Right atrium auricular region (tissue), 2 donors: ENCODE measurements around the gene NMS. TPM values are rescaled to one million over a fixed set of nuclear protein-coding genes. Genes with fewer than 3 reads are reported as not detected.
A peak's percentile ranks its signal among the peaks of the same experiment; 100 is the strongest.

Experiments used
- DNase-seq: peaks from one replicate; pipeline ENCODE4 v3.0.0-alpha.2; 2019; ENCODE audit warnings: low spot score
- H3K27ac ChIP-seq, 2 donors: fragments of 200-600 bp; sonication (generic); 1 replicate in 1 of 2; 2 replicates in 1 of 2; pipeline ENCODE4 v1.5.1; 2016 to 2019
- H3K27me3 ChIP-seq, 2 donors: fragments of 200-600 bp; sonication (generic); one replicate each; pipeline versions ENCODE4 v1.5.1 to v1.6.0; 2017 to 2019
- H3K36me3 ChIP-seq: fragments of 200-600 bp; sonication (generic); one replicate; pipeline ENCODE4 v1.5.1; 2016
- H3K4me1 ChIP-seq, 2 donors: fragments of 200-600 bp; sonication (generic); one replicate each; pipeline versions ENCODE4 v1.5.1 to v1.6.0; 2017 to 2019
- H3K4me3 ChIP-seq, 2 donors: fragments of 200-600 bp; sonication (generic); 1 replicate in 1 of 2; 2 replicates in 1 of 2; pipeline ENCODE4 v1.5.1; 2017 to 2019; ENCODE audit warnings: mild to moderate bottlenecking in 1 of 2, moderate library complexity in 1 of 2
- H3K9me3 ChIP-seq, 2 donors: fragments of 200-600 bp; sonication (generic); one replicate each; pipeline ENCODE4 v1.5.1; 2019
- total RNA-seq, 2 donors: library from RNA; depleted of rRNA; stranded (reverse); fragments of >200 nt; gene quantifications; one replicate each; pipeline ENCODE4 v1.1.0, GENCODE V29; 2016
- TF ChIP-seq, protein P1 (sequence below), 2 donors: fragments of 200-600 bp; sonication (generic); IDR thresholded peaks; one replicate each; pipeline ENCODE4 v1.5.1; 2019; ENCODE audit warnings: antibody characterized with exemption in 2 of 2

NMS gene
- total RNA-seq, 2 donors from 2014 or later, result not detected

DNA sequence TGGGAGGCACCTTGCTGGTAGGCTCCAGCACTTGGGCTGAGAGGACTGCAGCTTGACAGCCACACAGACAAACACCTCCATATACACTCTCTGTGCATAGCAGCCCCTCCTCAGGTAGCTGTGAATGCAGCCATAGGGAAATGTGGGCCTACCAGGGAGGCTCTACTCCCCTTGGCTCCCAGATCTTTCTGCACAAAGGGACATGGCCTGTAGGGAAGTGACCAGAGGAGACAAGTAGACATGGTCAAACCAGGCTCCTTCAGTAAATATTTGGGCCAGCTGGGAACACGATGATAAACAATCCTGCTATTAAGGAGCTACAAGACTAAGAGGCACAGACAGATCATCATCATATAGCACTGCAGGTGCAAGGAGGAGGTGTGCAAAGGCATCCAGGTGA, 56.6 kb downstream of the NMS start:
- TF ChIP-seq, protein P1, sequence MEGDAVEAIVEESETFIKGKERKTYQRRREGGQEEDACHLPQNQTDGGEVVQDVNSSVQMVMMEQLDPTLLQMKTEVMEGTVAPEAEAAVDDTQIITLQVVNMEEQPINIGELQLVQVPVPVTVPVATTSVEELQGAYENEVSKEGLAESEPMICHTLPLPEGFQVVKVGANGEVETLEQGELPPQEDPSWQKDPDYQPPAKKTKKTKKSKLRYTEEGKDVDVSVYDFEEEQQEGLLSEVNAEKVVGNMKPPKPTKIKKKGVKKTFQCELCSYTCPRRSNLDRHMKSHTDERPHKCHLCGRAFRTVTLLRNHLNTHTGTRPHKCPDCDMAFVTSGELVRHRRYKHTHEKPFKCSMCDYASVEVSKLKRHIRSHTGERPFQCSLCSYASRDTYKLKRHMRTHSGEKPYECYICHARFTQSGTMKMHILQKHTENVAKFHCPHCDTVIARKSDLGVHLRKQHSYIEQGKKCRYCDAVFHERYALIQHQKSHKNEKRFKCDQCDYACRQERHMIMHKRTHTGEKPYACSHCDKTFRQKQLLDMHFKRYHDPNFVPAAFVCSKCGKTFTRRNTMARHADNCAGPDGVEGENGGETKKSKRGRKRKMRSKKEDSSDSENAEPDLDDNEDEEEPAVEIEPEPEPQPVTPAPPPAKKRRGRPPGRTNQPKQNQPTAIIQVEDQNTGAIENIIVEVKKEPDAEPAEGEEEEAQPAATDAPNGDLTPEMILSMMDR (IDR thresholded peaks at IDR 0.05), result no peak

DNA sequence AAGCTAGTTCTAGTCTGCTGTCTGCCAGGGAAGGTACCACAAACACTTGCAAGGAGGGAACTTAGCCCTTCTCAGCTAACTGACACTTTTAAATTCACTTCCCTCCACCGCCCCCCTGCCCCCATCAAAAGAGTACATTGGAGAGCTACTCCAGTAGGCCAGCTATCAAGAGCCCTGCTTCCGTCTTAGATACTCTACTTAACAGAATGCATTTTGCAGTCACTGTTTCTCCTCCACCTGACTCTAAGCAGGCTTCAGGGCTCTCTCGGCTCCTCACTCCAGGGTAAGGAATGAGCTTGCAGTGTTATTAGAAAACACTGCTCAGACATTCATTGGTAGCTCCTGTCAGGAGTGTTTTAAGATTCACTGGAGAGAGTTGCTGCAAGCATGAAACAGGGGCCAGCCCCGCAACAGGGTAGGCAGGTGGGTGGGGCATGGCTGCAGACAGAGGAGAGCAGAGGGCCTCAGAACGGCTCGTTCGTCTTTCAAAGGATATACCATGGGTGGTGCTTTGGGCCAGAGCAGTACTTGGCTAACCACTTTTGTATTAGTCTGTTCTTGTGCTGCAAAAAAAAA, 57.2 kb downstream of the NMS start:
- Histone ChIP-seq H3K4me1 (no peaks in the 10 kb centered on the region), H3K4me3 (no peak overlapping the region), H3K36me3 (no peaks in the 10 kb centered on the region), H3K9me3 (no peaks in the 10 kb centered on the region), H3K27me3 (no peaks in the 10 kb centered on the region), H3K27ac (no peak overlapping the region)
- DNase-seq, result peak; percentile 52
- TF ChIP-seq, protein P1 (IDR thresholded peaks at IDR 0.05), result no peak

More for the DNA sequence above, 56.6 kb downstream of the NMS start:
- H3K27me3 ChIP-seq, result no peaks in the 10 kb centered on the region
- DNase-seq, result no peak
- no peaks in the 10 kb centered on the region for H3K36me3 ChIP-seq
- no peaks in the 10 kb centered on the region for H3K4me1 ChIP-seq
- H3K27ac ChIP-seq, result no peak overlapping the region
- no peaks in the 10 kb centered on the region for H3K9me3 ChIP-seq
- H3K4me3 ChIP-seq, result no peak overlapping the region

GRCh38 chr2:100529176-100529575, 58.9 kb downstream of the NMS start:
- Histone ChIP-seq H3K36me3 (no peaks in the 10 kb centered on the region), H3K4me1 (no peaks in the 10 kb centered on the region), H3K9me3 (no peaks in the 10 kb centered on the region), H3K4me3 (no peak overlapping the region), H3K27me3 (no peaks in the 10 kb centered on the region), H3K27ac (no peak overlapping the region)
- TF ChIP-seq, protein P1 (IDR thresholded peaks at IDR 0.05), result no peak
- no peak for DNase-seq

GRCh38 chr2:100529900-100530299, 59.6 kb downstream of the NMS start:
- Histone ChIP-seq H3K9me3 (no peaks in the 10 kb centered on the region), H3K4me1 (no peaks in the 10 kb centered on the region), H3K4me3 (no peak overlapping the region), H3K27ac (no peak overlapping the region), H3K27me3 (no peaks in the 10 kb centered on the region), H3K36me3 (no peaks in the 10 kb centered on the region)
- TF ChIP-seq, protein P1 (IDR thresholded peaks at IDR 0.05), result no peak
- DNase-seq, result no peak

Other genes with a start within 250 kb of the NMS start
- gene LONRF2, start 148.0 kb upstream of the NMS start, total RNA-seq, result 10 to 100 TPM; 11.3 to 18.9 TPM
- 10 to 100 TPM; 12.5 to 16.4 TPM for gene CHST10, start 52.8 kb upstream of the NMS start, total RNA-seq
- gene PDCL3, start 92.5 kb downstream of the NMS start, total RNA-seq, result 10 to 100 TPM; 13.6 to 18.8 TPM